Cardiac septum (tissue), 1 donor: Measurements from ENCODE around the gene ZP3. TPM values are rescaled to one million over a fixed set of nuclear protein-coding genes. Genes with fewer than 3 reads are reported as not detected.
"Not testable (repeated sequence)": the region's sequence is repeated elsewhere in the genome, so short reads cannot be mapped to it uniquely, and the experiment has no call there.

Experiments used
- DNase-seq: peaks from one replicate; pipeline ENCODE4 v3.0.0-alpha.2; 2020; ENCODE audit warnings: low spot score
- intact Hi-C: fragments of 100-400 bp; cut with DNase I; formaldehyde crosslinking; loops from one replicate; pipeline ENCODE4 v1.14.0; 2022
- total RNA-seq: library from RNA; stranded (reverse); fragmentation: NEBNext Ultra II Directional; extraction: Animal tissue kit (Norgen Biotek cat#: 25700); gene quantifications from one replicate; pipeline ENCODE4 v1.2.1, GENCODE V29; 2021
- donor health status: DM: no; HTN: no; CAD: no.

Gene ZP3
- total RNA-seq, 1 donor from 2014 or later = not detected

DNA sequence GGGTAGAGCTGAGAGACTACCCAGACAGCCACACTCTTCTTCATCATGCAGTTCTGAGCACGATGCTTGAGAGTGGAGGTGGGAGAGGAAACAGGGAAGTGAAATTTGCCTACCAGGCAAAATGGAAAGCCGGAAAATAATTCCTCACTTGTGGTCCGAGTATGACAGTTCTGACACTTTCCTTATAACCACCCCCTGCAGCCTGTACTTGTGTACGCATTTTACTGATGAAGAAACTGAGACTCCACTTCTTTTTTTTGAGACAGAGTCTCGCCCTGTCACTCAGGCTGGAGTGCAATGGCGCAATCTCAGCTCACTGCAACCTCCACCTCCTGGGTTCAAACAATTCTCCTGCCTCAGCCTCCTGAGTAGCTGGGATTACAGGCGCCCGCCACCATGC, 21.7 kb upstream of the ZP3 start:
- intact Hi-C loops, DNase-seq: not testable (repeated sequence)

DNA sequence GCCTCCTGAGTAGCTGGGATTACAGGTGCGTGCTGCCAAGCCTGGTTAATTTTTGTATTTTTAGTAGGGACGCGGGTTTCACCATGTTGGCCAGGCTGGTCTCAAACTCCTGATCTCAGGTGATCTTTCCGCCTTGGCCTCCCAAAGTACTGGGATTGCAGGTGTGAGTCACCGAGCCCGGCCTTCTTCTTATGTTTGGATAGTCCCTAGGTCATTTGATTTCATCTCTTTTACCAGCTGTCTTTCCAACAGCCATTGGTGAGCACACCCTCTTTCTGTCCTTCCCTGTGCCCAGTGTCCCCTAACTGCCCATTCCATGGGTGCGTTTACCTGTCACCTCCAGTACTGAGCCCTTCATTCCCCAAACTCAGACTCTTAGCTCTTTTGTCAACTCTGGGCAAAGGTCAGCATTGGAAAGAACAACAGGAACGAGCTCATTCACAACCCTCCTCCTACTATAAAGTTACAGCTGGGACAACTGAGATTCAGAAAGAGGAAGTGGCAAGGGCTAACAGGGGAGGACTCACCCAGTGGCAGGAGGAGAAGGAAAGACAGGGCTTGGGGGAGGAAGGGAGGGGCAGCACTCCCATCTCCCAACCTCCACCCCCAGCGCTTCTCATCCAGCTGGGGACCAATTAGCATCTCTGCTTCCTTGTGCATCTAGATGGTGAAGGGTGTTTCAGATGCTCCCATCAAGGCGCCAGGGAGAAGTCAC, 20.8 kb upstream of the ZP3 start:
- no peak for DNase-seq
- intact Hi-C loops = no loop called here

DNA sequence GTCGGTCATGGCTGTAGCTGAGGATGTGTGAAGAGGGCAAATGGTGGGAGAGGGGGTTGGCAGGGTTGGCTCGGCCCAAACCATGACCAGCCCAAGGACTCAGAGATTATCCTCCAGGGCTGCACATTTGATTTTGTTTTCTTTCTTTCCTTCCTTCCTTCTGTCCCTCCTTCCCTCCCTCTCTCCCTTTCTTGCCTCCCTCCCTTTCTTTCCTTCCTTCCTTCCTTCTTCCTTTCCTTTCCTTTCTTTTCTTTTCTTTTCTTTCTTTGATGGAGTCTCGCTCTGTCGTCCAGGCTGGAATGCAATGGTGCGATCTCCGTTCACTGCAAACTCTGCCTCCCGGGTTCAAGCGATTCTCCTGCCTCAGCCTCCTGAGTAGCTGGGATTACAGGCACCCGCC, 19.0 kb upstream of the ZP3 start:
- intact Hi-C loops = no loop called here
- DNase-seq = no peak

DNA sequence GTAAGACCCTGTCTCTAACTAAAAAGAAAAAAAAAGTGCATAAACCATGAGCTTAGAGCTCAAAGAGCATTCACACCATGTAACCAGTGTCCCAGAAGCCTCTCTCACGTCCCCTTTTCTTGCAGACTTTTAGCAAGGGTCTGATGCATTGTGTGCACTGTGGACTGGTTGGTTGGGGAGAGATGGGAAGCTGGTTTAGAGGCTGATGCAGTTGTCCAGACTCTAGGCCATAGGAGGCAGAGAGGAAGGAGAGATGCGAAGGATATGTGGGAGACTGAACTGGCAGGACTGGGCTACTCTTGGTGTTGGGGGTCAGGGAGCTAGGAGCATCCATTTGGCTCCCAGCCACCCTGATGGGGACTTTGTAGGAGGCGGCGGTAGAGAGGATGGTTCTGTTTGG, 17.0 kb upstream of the ZP3 start:
- no peak for DNase-seq

DNA sequence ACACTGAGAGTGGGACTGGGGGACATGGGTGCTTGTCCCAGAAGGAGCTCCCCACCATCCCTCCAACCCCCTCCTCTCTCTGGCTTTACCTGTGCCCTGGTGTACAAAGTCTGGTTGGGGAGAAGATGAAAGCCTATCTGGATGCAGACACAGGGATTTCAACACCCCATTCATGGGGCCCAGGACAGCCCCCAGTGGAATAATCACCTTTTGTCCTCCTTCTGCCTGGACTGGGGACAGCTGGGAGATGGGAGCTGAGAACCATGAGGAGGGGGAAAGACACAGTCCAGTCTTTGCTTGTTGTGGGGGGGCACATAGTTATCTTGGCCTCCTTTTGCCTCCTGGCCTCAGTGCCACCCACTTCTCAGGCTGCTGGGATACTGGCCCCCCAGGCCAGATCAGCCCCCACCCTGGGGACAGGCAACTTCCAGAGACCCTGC, 16.6 kb upstream of the ZP3 start:
- intact Hi-C loops = no loop called here
- no peak for DNase-seq

More for the DNA sequence above, 17.0 kb upstream of the ZP3 start:
- intact Hi-C loops = no loop called here

DNA sequence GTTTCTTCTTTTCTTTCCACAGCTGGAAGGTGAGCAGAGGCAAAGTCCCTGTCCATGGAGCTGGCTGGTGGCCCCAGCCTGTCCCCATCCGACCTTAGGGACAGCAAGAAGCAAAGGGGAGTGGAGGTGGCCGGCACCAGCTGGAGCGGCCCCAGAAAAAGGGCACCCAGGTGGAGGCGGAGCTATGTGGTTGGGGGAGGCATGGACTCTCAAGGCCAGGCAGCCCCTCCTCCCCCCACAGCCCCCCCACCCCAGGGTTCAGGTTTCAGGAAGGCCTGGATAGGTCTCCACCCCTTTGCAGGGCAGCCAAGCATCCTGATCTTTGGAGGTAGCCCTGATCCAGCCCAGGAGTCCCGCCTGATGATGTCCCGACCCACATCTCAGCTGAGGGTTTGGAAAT, 15.2 kb upstream of the ZP3 start, which contains the start of gene SSC4D:
SSC4D (minus strand) TSS at position 161 of the 400 bp plus-strand sequence. CDS start 5,258 bp downstream, outside the sequence.
- DNase-seq = no peak
- intact Hi-C loops = no loop called here

DNA sequence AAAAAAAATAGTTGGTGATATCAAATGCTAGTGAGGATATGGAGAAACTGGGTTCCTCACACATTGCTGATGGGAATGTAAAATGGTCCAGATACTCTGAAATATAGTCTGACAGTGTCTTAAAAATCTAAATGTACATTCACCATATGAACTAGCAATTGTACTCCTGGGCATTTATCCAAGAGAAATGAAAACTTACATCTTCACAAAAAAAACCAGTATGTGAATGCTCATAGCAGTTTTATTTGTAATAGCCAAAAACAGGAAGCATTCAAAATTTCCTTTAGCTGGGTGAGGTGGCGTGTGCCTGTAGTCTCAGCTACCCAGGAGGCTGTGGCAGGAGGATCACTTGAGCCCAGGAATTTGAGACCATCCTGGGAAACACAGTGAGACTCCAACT, 13.1 kb upstream of the ZP3 start:
- no peak for DNase-seq
- intact Hi-C loops = no loop called here

DNA sequence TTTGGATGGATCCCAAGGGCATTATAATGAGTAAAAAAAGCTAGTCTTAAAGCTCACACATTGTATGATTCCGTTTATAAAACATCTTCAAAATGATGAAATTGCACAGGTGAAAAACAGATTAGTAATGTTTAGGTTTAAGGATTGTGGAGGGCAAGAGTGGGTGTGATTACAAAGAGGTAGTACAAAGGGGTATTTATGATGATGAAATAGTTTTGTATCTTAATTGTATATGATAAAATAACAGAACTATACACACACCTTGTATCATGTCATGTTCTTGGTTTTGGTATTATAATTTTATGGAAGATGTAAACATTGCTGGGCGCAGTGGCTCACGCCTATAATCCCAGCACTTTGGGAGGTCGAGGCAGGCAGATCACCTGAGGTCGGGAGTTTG, 12.5 kb upstream of the ZP3 start:
- no peak for DNase-seq
- intact Hi-C loops = no loop called here

DNA sequence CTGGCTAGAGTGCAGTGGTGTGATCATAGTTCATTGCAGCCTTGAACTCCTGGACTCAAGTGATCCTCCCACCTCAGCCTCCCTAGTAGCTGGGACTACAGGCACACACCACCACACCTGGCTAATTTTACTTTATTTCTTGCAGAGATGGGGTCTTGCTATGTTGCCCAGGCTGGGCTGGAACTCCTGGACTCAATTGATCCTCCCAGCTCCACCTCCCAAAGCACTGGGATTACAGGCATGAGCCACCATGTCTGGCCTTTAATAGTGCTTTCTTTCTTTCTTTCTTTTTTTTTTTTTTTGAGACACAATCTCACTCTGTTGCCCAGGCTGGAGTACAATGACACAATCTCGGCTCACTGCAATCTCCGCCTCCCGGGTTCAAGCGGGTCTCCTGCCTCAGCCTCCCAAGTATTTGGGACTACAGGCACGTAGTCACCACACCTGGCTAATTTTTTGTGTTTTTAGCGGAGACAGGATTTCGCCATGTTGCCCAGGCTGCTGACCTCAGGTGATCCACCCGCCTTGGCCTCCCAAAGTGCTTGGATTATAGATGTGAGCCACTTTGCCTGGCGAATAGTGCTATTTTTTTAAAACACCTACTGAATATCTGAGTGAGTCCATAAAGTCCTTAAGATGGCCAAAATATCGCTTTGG, 7.0 kb upstream of the ZP3 start:
- intact Hi-C loops, DNase-seq: not testable (repeated sequence)

DNA sequence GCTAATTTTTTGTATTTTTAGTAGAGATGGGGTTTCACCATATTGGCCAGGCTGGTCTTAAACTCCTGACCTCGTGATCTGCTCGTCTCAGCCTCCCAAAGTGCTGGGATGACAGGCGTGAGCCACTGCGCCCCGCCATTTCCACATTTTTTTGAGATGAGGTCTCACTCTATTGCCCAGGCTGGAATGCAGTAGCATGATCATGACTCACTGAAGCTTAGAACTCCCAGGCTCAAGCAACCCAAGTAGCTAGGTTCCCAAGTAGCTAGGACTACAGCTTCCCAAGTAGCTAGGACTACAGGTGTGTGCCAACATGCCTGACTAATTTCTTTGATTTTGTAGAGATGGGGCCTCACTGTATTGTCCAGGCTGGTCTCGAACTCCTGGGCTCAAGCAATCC, 3.7 kb upstream of the ZP3 start:
- DNase-seq, intact Hi-C loops: not testable (repeated sequence)

DNA sequence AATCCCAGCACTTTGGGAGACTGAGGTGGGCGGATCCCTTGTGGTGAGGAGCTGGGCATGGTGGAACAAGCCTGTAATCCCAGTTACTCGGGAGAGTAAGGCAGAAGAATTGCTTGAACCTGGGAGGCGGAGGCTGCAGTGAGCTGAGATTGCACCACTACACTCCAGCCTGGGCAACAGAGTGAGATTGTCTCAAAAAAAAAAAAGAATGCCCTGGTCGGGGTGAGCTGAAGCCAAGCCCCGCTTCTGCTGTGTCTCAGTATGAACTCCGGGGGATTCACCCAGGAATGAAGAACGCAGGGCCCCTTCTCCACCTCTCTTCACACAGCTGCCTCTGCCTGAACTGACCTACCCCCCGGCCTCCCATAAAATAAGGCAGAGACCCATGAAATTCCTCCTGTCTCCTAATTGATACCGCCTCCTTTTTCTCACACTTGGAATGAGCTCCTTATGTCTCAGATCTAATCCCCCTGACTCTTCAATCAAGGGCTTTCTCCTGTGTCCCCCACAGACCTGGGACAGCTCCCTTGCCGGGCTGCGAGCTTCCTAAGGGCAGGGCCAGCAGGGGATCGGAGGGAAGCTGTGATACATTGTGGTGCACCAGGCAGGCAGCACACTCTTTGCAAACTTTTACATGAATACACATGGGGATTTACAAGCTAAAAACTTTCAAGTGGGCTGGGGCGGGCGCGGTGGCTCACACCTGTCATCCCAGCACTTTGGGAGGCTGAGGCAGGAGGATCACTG, 911 bp upstream of the ZP3 start:
- DNase-seq = peak; percentile 58
- intact Hi-C loops = no loop called here

DNA sequence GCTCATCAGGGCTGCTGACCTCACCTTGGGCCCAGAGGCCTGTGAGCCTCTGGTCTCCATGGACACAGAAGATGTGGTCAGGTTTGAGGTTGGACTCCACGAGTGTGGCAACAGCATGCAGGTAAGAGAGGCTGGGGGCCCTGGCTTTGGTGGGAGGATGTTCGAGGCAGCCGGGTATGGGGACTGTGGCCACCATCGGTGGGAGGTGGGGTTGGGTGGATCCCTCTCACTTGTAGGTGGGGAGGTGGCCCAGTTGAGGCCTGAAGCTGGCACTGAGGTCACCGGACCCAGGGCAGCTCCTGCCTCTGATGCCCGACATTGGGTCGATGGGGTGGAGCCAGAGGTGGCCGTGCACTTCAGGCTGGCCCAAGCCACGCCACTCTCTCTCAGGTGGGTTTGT, 406 bp downstream of the ZP3 start:
- intact Hi-C loops = no loop called here
- DNase-seq = peak; percentile 46

DNA sequence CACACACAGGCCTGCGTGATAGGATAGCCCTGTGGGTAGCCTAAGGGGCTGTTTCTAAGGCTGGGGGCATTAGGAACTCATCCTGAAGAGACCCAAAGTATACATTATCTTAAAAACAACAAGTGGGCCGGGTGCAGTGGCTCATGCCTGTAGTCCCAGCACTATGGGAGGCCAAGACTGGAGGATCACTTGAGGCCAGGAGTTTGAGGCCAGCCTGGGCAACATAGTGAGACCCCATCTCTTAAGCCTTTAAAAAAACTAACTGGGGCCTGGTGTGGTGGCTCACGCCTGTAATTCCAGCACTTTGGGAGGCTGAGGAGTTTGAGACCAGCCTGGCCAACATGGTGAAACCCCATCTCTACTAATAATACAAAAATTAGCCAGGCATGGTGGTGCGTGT, 808 bp downstream of the ZP3 start:
- DNase-seq, intact Hi-C loops: not testable (repeated sequence)

DNA sequence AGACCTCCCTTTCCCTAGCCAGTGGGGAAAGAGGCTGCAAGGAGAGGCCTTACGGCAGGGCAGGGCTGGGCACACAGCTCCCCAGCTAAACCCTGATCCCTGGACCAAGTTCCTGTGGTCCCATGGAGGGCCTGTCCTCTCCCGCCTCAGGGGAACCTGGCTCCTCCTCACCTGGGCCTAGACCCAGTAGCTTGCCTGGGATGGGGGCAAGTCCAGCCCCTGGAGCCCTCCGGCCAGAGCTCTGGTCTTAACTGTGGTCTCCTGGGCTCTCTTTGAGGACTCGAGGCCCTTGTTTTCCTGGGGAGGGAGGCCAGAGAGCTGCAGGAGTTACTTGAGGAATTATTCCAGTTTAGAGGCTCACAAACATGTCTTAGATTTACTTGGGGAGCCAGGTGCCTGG, 1.5 kb downstream of the ZP3 start:
- intact Hi-C loops = no loop called here
- peak; percentile 63 for DNase-seq

DNA sequence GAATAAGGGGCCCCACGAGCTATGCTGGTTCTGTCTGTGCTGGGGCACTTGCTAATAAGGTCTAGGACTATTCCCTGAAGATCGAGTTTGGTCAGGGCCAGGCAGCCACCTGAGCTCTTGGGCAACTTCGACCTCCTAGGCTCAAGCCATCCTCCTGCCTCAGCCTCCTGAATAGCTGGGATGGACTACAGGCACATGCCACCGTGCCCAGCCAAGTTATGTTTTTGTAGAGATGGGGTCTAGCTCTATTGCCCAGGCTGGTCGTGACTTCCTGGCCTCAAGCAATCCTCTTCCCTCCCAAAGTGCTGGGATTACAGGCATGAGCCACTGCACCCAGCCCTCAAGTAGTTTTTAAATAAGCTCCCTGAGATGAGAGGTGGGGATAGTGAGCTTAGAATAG, 2.9 kb downstream of the ZP3 start:
- intact Hi-C loops = no loop called here
- DNase-seq = no peak

DNA sequence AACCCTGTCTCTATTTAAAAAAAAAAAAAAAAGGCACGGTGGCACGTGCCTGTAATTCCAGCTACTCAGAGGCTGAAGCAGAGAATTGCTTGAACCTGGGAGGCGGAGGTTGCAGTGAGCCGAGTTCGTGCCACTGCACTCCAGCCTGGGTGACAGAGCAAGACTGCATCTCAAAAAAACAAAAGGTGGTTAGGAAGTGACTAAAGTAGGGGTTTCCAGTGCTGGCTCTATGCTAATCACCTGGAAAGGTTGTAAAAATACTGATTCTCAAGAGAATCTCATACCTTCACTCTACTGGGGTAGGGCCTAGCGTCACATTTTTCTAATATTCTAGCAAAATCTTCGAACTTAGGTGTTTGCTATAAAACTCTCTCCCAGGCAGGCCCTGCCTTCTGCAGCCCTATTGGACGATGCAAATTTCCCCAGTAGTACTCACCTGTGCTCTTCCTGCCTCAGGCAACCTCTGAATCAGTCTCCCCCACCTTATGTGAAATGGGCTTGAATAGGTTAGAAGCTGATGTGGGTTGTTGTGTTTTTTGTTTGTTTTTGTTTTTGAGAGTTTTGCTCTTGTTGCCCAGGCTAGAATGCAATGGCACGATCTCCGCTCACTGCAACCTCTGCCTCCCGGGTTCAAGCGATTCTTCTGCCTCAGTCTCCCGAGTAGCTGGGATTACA, 3.5 kb downstream of the ZP3 start:
- DNase-seq = no peak
- intact Hi-C loops = no loop called here

DNA sequence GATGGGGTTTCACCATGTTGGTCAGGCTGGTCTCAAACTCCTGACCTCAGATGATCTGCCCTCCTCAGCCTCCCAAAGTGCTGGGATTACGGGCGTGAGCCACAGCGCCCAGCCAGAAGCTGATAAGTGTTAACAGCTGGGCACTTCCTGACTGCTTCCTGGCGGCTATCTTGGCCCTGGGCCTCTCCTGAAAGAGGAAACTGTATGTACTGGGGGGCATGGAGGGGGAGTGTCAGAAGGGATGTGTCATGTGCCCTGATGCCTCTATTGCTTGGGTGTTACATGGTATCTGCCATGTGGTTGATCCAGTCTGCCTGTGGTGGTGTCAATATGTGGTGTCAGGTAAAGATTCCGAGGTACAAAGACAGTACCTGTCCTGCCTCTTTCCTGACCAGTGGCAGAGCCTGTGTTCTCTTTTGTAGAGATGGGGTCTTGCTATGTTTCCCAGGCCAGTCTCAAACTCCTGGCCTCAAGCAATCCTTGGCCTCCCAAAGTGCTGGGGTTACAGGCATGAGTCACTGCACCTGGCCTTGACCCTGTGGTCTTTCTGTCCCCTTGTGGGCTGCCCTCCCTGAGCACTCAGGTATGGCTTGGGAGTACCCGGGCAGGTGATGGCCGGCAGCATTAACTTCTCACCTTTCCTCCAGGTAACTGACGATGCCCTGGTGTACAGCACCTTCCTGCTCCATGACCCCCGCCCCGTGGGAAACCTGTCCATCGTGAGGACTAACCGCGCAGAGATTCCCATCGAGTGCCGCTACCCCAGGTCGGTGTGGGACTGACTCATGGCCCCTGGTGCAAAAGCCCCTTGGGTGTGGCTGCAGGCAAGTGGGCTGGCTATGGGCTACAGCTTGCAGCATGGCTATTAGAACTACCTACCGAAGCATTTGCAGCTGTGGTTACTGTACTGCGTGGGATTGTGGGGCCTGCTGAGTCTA, 4.4 kb downstream of the ZP3 start:
- intact Hi-C loops = no loop called here
- no peak for DNase-seq

DNA sequence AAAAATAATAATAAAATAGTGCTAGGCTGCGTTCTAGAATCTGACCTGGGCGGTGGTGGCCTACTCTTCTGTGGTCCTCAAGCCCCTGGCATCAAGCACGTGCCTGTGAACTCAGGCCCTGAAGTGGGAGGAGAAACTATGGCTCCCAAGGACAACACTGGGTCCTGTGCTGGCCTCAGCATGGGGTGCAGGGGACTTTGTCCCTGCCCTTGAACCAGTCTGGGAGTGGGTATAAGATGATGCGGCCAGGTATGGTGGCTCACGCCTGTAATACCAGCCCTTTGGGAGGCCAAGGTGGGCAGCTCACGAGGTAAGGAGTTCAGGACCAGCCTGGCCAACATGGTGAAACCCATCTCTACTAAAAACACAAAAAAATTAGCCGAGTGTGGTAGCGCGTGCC, 5.5 kb downstream of the ZP3 start:
- no peak for DNase-seq
- intact Hi-C loops = no loop called here

DNA sequence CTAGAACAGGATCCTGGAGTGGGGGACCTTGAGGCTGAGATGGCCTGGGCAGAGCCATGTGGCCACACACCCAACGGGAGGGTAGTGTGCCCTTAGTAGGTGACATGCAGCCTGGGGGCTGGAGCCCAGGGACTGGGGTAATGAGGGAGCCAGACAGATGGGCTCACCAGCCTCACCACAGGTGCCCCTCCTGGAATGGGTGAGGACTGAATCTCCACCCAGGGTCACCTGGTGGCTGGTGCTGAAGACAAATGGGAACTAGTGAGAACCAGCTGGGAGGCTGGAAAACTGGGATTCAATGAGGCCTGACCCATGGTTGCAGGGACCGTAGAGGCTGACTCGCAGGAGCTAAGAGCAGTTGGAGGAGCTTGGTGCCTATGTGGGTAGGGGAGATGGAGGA, 6.1 kb downstream of the ZP3 start:
- no peak for DNase-seq
- intact Hi-C loops = no loop called here
